GM23338 (cell line): ENCODE data around the gene FGFR3. TPM values are rescaled to one million over a fixed set of nuclear protein-coding genes. Genes with fewer than 3 reads are reported as not detected.

Experiments used
- ATAC-seq: fragments of 200-7000 bp; cut with Tn5 transposase; 3 replicates; pipeline ENCODE4 v1.9.1; 2020
- DNase-seq: peaks from one replicate; pipeline ENCODE4 v3.0.0-alpha.2; 2015; ENCODE audit warnings: low spot score
- H2AFZ ChIP-seq: fragments of 200-600 bp; sonication (generic); 2 replicates; pipeline ENCODE4 v1.8.0; 2016; ENCODE audit warnings: antibody characterized with exemption, mild to moderate bottlenecking, moderate library complexity
- H3F3A ChIP-seq: fragments of 200-600 bp; sonication (generic); replicated peaks from 2 replicates; pipeline ENCODE4 v1.8.0; 2017; ENCODE audit warnings: antibody characterized with exemption, mixed run types, low read depth
- H3K27ac ChIP-seq: fragments of 200-600 bp; sonication (generic); 2 replicates; pipeline ENCODE4 v1.6.1; 2016; ENCODE audit warnings: low read depth
- H3K27me3 ChIP-seq: fragments of 200-600 bp; sonication (generic); 2 replicates; pipeline ENCODE4 v1.8.0; 2016; ENCODE audit warnings: mild to moderate bottlenecking, mixed run types, moderate library complexity; ENCODE audit not compliant: insufficient read depth
- H3K36me3 ChIP-seq: fragments of 200-600 bp; sonication (generic); 2 replicates; pipeline ENCODE4 v1.8.0; 2016; ENCODE audit warnings: mild to moderate bottlenecking; ENCODE audit not compliant: insufficient read depth
- H3K4me1 ChIP-seq: fragments of 200-600 bp; sonication (generic); 2 replicates; pipeline ENCODE4 v1.8.0; 2016; ENCODE audit warnings: mild to moderate bottlenecking, moderate library complexity; ENCODE audit not compliant: insufficient read depth
- H3K4me2 ChIP-seq: fragments of 200-600 bp; sonication (generic); 2 replicates; pipeline ENCODE4 v1.7.1; 2017; ENCODE audit warnings: mixed run types
- H3K4me3 ChIP-seq: fragments of 200-600 bp; sonication (generic); 2 replicates; pipeline ENCODE4 v1.6.1; 2016; ENCODE audit warnings: mixed run types
- H3K79me2 ChIP-seq: fragments of 200-600 bp; sonication (generic); replicated peaks from 2 replicates; pipeline ENCODE4 v1.8.0; 2017; ENCODE audit warnings: mild to moderate bottlenecking; ENCODE audit not compliant: insufficient read depth
- H3K9me2 ChIP-seq: fragments of 200-600 bp; sonication (generic); 2 replicates; pipeline ENCODE4 v1.8.0; 2017; ENCODE audit not compliant: insufficient read depth
- H4K20me1 ChIP-seq: fragments of 200-600 bp; sonication (generic); replicated peaks from 2 replicates; pipeline ENCODE4 v1.8.0; 2017; ENCODE audit warnings: mild to moderate bottlenecking; ENCODE audit not compliant: insufficient read depth
- H3K27ac Mint-ChIP-seq: 2 replicates; pipeline ENCODE4 v1.8.0; 2020; ENCODE audit warnings: inconsistent platforms, mild to moderate bottlenecking, moderate library complexity, mixed read lengths
- H3K27me3 Mint-ChIP-seq: 3 replicates; pipeline ENCODE4 v1.8.0; 2022; ENCODE audit warnings: low read depth, mild to moderate bottlenecking, moderate library complexity, mixed read lengths, inconsistent platforms; ENCODE audit not compliant: insufficient read depth, poor library complexity
- H3K36me3 Mint-ChIP-seq: 3 replicates; pipeline ENCODE4 v1.8.0; 2021; ENCODE audit warnings: low read depth, mild to moderate bottlenecking, inconsistent platforms, moderate library complexity, mixed read lengths
- H3K4me1 Mint-ChIP-seq: 3 replicates; pipeline ENCODE4 v1.8.0; 2020; ENCODE audit warnings: mild to moderate bottlenecking, inconsistent platforms, mixed read lengths
- H3K4me3 Mint-ChIP-seq: 3 replicates; pipeline ENCODE4 v1.8.0; 2021; ENCODE audit warnings: moderate library complexity, mild to moderate bottlenecking, inconsistent platforms, mixed read lengths
- H3K9me3 Mint-ChIP-seq: 3 replicates; pipeline ENCODE4 v1.8.0; 2020; ENCODE audit warnings: moderate library complexity, mild to moderate bottlenecking, inconsistent platforms, mixed read lengths
- CREB1 ChIP-seq: fragments of 250-450 bp; sonication (Bioruptor Pico); IDR thresholded peaks from 2 replicates; pipeline ENCODE4 v1.5.0; 2020; ENCODE audit warnings: low read depth, mild to moderate bottlenecking, moderate library complexity
- EZH2 ChIP-seq: fragments of 200-600 bp; sonication (generic); IDR thresholded peaks from one replicate; pipeline ENCODE4 v1.8.0; 2017; ENCODE audit warnings: antibody characterized with exemption, mild to moderate bottlenecking, low read depth; ENCODE audit not compliant: unreplicated experiment
- EZH2phosphoT487 ChIP-seq: fragments of 200-600 bp; sonication (generic); IDR thresholded peaks from one replicate; pipeline ENCODE4 v1.8.1; 2018; ENCODE audit warnings: antibody characterized with exemption; ENCODE audit not compliant: unreplicated experiment
- JUNB ChIP-seq: IDR thresholded peaks from one replicate; pipeline ENCODE4 v1.6.1; 2016; ENCODE audit warnings: antibody characterized with exemption; ENCODE audit not compliant: unreplicated experiment
- NANOG ChIP-seq: IDR thresholded peaks from 2 replicates; pipeline ENCODE4 v1.6.1; 2016; ENCODE audit warnings: antibody characterized with exemption, borderline replicate concordance
- POLR2AphosphoS5 ChIP-seq: IDR thresholded peaks from 2 replicates; pipeline ENCODE4 v1.6.1; 2016; ENCODE audit warnings: antibody characterized with exemption, low read depth
- REST ChIP-seq: IDR thresholded peaks from one replicate; pipeline ENCODE4 v1.6.1; 2018; ENCODE audit warnings: antibody characterized with exemption; ENCODE audit not compliant: unreplicated experiment
- ZNF114 ChIP-seq: fragments of 250-450 bp; sonication (Bioruptor Pico); IDR thresholded peaks from 2 replicates; pipeline ENCODE4 v1.5.0; 2020; ENCODE audit warnings: mild to moderate bottlenecking, moderate library complexity
- ZNF331 ChIP-seq: fragments of 250-450 bp; sonication (Bioruptor Pico); IDR thresholded peaks from 2 replicates; pipeline ENCODE4 v1.5.0; 2020; ENCODE audit warnings: low read depth, mild to moderate bottlenecking, moderate library complexity
- polyA plus RNA-seq: library from polyadenylated mRNA; unstranded; fragments of >200 nt; fragmentation: Nextera tagmentation; extraction: Ambion mirVana; gene quantifications from 2 replicates; pipeline ENCODE4 v1.2.1, GENCODE V29; 2016
- total RNA-seq: library from RNA; depleted of rRNA; stranded (reverse); fragments of >200 nt; shearing (Covaris generic); gene quantifications from 2 replicates; pipeline ENCODE4 v1.2.3, GENCODE V29; 2014
- TF ChIP-seq, protein P1 (sequence below): IDR thresholded peaks from 2 replicates; pipeline ENCODE4 v1.6.1; 2016; ENCODE audit warnings: antibody characterized with exemption
- TF ChIP-seq, protein P2 (sequence below), 2 experiments: fragments of 200-600 bp in 1 of 2; sonication (generic) in 1 of 2; conservative IDR thresholded peaks; 2 replicates each; pipeline versions ENCODE4 v1.5.1 to v1.6.1; 2016 to 2017; ENCODE audit warnings: antibody characterized with exemption in 2 of 2, low read depth in 2 of 2, mild to moderate bottlenecking in 2 of 2, moderate library complexity in 1 of 2

Gene FGFR3
- total and polyA plus RNA-seq, 2 experiments from 2014 or later = 3.6 to 17.4 TPM

DNA sequence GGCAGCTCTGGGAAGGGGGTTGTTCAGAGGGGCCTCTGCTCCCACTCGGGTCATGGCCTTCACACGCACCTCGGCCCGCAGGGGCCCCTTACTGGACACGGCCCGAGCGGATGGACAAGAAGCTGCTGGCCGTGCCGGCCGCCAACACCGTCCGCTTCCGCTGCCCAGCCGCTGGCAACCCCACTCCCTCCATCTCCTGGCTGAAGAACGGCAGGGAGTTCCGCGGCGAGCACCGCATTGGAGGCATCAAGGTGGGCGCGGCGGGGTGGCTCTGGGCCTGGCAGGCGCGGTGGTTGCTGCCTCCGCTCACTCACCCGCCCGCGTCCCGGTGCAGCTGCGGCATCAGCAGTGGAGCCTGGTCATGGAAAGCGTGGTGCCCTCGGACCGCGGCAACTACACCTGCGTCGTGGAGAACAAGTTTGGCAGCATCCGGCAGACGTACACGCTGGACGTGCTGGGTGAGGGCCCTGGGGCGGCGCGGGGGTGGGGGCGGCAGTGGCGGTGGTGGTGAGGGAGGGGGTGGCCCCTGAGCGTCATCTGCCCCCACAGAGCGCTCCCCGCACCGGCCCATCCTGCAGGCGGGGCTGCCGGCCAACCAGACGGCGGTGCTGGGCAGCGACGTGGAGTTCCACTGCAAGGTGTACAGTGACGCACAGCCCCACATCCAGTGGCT is 8.3 kb downstream of the FGFR3 start:
- no peak for ATAC-seq
- Mint-ChIP-seq H3K36me3 (no peaks in the 10 kb centered on the region; the same call in 2 of the 3 replicates), H3K4me3 (no peak overlapping the region), H3K27me3 (peaks cover 6% of the 10 kb centered on the region), H3K4me1 (no peaks in the 10 kb centered on the region), H3K9me3 (no peaks in the 10 kb centered on the region), H3K27ac (no peak overlapping the region)
- Histone ChIP-seq H3K4me1 (no peaks in the 10 kb centered on the region), H2AFZ (no peak overlapping the region), H4K20me1 (no peaks in the 10 kb centered on the region), H3K4me3 (no peak overlapping the region), H3K79me2 (no peaks in the 10 kb centered on the region), H3K27me3 (no peaks in the 10 kb centered on the region), H3F3A (no peaks in the 10 kb centered on the region), H3K9me2 (no peaks in the 10 kb centered on the region), H3K36me3 (no peaks in the 10 kb centered on the region), H3K27ac (no peak overlapping the region), H3K4me2 (no peak overlapping the region)
- no peak for TF ChIP-seq REST
- no peak for TF ChIP-seq ZNF114 (CRISPR knock-in tag)
- no peak for TF ChIP-seq ZNF331 (CRISPR knock-in tag)
- no peak for TF ChIP-seq POLR2AphosphoS5
- TF ChIP-seq, protein P1, sequence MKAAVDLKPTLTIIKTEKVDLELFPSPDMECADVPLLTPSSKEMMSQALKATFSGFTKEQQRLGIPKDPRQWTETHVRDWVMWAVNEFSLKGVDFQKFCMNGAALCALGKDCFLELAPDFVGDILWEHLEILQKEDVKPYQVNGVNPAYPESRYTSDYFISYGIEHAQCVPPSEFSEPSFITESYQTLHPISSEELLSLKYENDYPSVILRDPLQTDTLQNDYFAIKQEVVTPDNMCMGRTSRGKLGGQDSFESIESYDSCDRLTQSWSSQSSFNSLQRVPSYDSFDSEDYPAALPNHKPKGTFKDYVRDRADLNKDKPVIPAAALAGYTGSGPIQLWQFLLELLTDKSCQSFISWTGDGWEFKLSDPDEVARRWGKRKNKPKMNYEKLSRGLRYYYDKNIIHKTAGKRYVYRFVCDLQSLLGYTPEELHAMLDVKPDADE = no peak
- no peak for TF ChIP-seq EZH2
- TF ChIP-seq, protein P2, sequence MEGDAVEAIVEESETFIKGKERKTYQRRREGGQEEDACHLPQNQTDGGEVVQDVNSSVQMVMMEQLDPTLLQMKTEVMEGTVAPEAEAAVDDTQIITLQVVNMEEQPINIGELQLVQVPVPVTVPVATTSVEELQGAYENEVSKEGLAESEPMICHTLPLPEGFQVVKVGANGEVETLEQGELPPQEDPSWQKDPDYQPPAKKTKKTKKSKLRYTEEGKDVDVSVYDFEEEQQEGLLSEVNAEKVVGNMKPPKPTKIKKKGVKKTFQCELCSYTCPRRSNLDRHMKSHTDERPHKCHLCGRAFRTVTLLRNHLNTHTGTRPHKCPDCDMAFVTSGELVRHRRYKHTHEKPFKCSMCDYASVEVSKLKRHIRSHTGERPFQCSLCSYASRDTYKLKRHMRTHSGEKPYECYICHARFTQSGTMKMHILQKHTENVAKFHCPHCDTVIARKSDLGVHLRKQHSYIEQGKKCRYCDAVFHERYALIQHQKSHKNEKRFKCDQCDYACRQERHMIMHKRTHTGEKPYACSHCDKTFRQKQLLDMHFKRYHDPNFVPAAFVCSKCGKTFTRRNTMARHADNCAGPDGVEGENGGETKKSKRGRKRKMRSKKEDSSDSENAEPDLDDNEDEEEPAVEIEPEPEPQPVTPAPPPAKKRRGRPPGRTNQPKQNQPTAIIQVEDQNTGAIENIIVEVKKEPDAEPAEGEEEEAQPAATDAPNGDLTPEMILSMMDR (conservative IDR thresholded peaks at IDR 0.05; ENCODE audit: low read depth in 2 of 2) = no peak
- no peak for DNase-seq

GRCh38 chr4:1802151-1802715 is 9.1 kb downstream of the FGFR3 start:
- Histone ChIP-seq H4K20me1 (no peaks in the 10 kb centered on the region), H2AFZ (no peak overlapping the region), H3K27me3 (no peaks in the 10 kb centered on the region), H3K4me2 (no peak overlapping the region), H3K9me2 (no peaks in the 10 kb centered on the region), H3K4me3 (no peak overlapping the region), H3F3A (no peaks in the 10 kb centered on the region), H3K79me2 (no peaks in the 10 kb centered on the region), H3K27ac (no peak overlapping the region), H3K4me1 (no peaks in the 10 kb centered on the region), H3K36me3 (no peaks in the 10 kb centered on the region)
- H3K36me3 Mint-ChIP-seq = no peaks in the 10 kb centered on the region; the same call in 2 of the 3 replicates
- H3K4me1 Mint-ChIP-seq = no peaks in the 10 kb centered on the region
- H3K9me3 Mint-ChIP-seq = no peaks in the 10 kb centered on the region
- peaks cover 6% of the 10 kb centered on the region for H3K27me3 Mint-ChIP-seq
- peak; percentile 5; the same call in 2 of the 3 replicates for ATAC-seq
- H3K27ac Mint-ChIP-seq = no peak overlapping the region
- no peak for DNase-seq
- H3K4me3 Mint-ChIP-seq = no peak overlapping the region
- TF ChIP-seq NANOG = no peak
- no peak for TF ChIP-seq EZH2phosphoT487
- no peak for TF ChIP-seq ZNF331 (CRISPR knock-in tag)
- TF ChIP-seq, protein P2 (conservative IDR thresholded peaks at IDR 0.05; ENCODE audit: low read depth in 2 of 2) = no peak
- TF ChIP-seq, protein P1 = no peak
- TF ChIP-seq POLR2AphosphoS5 = no peak
- no peak for TF ChIP-seq CREB1 (CRISPR knock-in tag)
- TF ChIP-seq EZH2 = no peak
- TF ChIP-seq JUNB = no peak
